Large intestine (tissue), 3 donors: Measurements from ENCODE around the gene ALG1L2. TPM values are rescaled to one million over a fixed set of nuclear protein-coding genes. Genes with fewer than 3 reads are reported as not detected.
"Not testable (repeated sequence)": the region's sequence is repeated elsewhere in the genome, so short reads cannot be mapped to it uniquely, and the experiment has no call there.

ENCODE experiments used
- DNase-seq, 2 donors: peaks; one replicate each; pipeline versions ENCODE4 v3.0.0 to v3.0.0-alpha.2; 2013
- H3K27ac ChIP-seq: one replicate; pipeline ENCODE4 v1.5.1; 2013; ENCODE audit warnings: low read length
- H3K27me3 ChIP-seq: 2 replicates; pipeline ENCODE4 v1.6.1; 2013; ENCODE audit warnings: low read length; ENCODE audit not compliant: control insufficient read depth, insufficient read depth
- H3K36me3 ChIP-seq: 2 replicates; pipeline ENCODE4 v1.6.1; 2013; ENCODE audit warnings: low read length; ENCODE audit not compliant: control insufficient read depth, insufficient read depth
- H3K4me1 ChIP-seq: one replicate; pipeline ENCODE4 v1.6.1; 2013; ENCODE audit warnings: low read length; ENCODE audit not compliant: control insufficient read depth, insufficient read depth
- H3K4me3 ChIP-seq: one replicate; pipeline ENCODE4 v1.5.1; 2013; ENCODE audit warnings: low read length
- H3K9me3 ChIP-seq: one replicate; pipeline ENCODE4 v1.6.1; 2013; ENCODE audit warnings: mild to moderate bottlenecking, low read depth, low read length, moderate library complexity; ENCODE audit not compliant: control insufficient read depth
- WGBS: methylation state at CpG from one replicate; pipeline ENCODE4 v1.1.5; 2013; ENCODE audit warnings: low lambda C conversion rate; ENCODE audit not compliant: insufficient coverage; 5-methylcytosine and 5-hydroxymethylcytosine counted together
- polyA plus RNA-seq: library from polyadenylated mRNA; unstranded; fragments of 120-200 nt; gene quantifications from one replicate; pipeline ENCODE4 v1.2.1, GENCODE V29; 2013

Gene ALG1L2
- polyA plus RNA-seq, 1 donor, result 0.91 TPM

GRCh38 chr3:130058716-130059115, 22.9 kb upstream of the ALG1L2 start:
- not testable (repeated sequence) for H3K27me3 ChIP-seq, H3K9me3 ChIP-seq, H3K4me3 ChIP-seq, H3K36me3 ChIP-seq, H3K4me1 ChIP-seq, H3K27ac ChIP-seq
- peak in 1 of 2 donors; percentile 6 for DNase-seq
- WGBS, result no CpG with 5 or more reads among the region's 6 CpGs

DNA sequence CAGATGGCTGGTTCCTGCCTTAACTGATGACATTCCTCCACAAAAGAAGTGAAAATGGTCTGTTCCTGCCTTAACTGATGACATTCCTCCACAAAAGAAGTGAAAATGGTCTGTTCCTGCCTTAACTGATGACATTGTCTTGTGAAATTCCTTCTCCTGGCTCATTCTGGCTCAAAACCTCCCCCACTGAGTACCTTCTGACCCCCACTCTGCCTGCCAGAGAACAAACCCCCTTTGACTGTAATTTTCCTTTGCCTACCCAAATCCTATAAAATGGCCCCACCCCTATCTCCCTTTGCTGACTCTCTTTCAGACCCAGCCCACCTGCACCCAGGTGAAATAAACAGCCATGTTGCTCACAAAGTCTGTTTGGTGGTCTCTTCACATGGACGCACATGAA, 22.5 kb upstream of the ALG1L2 start:
- H3K27me3 ChIP-seq, H3K27ac ChIP-seq, H3K4me1 ChIP-seq, H3K9me3 ChIP-seq, H3K36me3 ChIP-seq, H3K4me3 ChIP-seq, DNase-seq: not testable (repeated sequence)
- WGBS, result no CpG with 5 or more reads among the region's 1 CpG

GRCh38 chr3:130073582-130073981, 8.0 kb upstream of the ALG1L2 start:
- Histone ChIP-seq H3K4me1 (no peaks in the 10 kb centered on the region), H3K27ac (no peak overlapping the region), H3K4me3 (no peak overlapping the region), H3K36me3 (no peaks in the 10 kb centered on the region), H3K27me3 (no peaks in the 10 kb centered on the region), H3K9me3 (no peaks in the 10 kb centered on the region)
- DNase-seq, result no peak
- no CpG with 5 or more reads among the region's 4 CpGs for WGBS

GRCh38 chr3:130077636-130078035, 4.0 kb upstream of the ALG1L2 start:
- WGBS, result no CpG with 5 or more reads among the region's 7 CpGs
- H3K27me3 ChIP-seq, result peaks cover 3% of the 10 kb centered on the region
- DNase-seq, result no peak
- no peaks in the 10 kb centered on the region for H3K9me3 ChIP-seq
- no peak overlapping the region for H3K27ac ChIP-seq
- H3K4me1 ChIP-seq, result no peaks in the 10 kb centered on the region
- H3K4me3 ChIP-seq, result no peak overlapping the region
- H3K36me3 ChIP-seq, result no peaks in the 10 kb centered on the region

- not testable (repeated sequence) for H3K4me1 ChIP-seq, H3K27ac ChIP-seq, H3K4me3 ChIP-seq, DNase-seq, H3K36me3 ChIP-seq, H3K27me3 ChIP-seq, H3K9me3 ChIP-seq
- no CpG with 5 or more reads among the region's 7 CpGs for WGBS
These were observed 1.9 kb downstream of the ALG1L2 start for GRCh38 chr3:130083363-130084090.

GRCh38 chr3:130084436-130084980, 2.9 kb downstream of the ALG1L2 start:
- peaks cover 3% of the 10 kb centered on the region for H3K27me3 ChIP-seq
- H3K4me1 ChIP-seq, result no peaks in the 10 kb centered on the region
- no peak overlapping the region for H3K4me3 ChIP-seq
- no CpG with 5 or more reads among the region's 5 CpGs for WGBS
- no peak overlapping the region for H3K27ac ChIP-seq
- no peaks in the 10 kb centered on the region for H3K9me3 ChIP-seq
- DNase-seq, result peak in 1 of 2 donors; percentile 23
- H3K36me3 ChIP-seq, result no peaks in the 10 kb centered on the region

GRCh38 chr3:130085881-130086280, 4.2 kb downstream of the ALG1L2 start:
- Histone ChIP-seq H3K4me3 (no peak overlapping the region), H3K27me3 (peaks cover 3% of the 10 kb centered on the region), H3K4me1 (no peaks in the 10 kb centered on the region), H3K9me3 (no peaks in the 10 kb centered on the region), H3K36me3 (no peaks in the 10 kb centered on the region), H3K27ac (no peak overlapping the region)
- WGBS, result no CpG with 5 or more reads among the region's 6 CpGs
- no peak for DNase-seq

- not testable (repeated sequence) for H3K9me3 ChIP-seq, H3K36me3 ChIP-seq, DNase-seq, H3K4me1 ChIP-seq, H3K27ac ChIP-seq, H3K27me3 ChIP-seq, H3K4me3 ChIP-seq
- WGBS, result 100% methylated on average over 1 of the region's 2 CpGs
These were observed 5.0 kb downstream of the ALG1L2 start for GRCh38 chr3:130086628-130087027.

DNA sequence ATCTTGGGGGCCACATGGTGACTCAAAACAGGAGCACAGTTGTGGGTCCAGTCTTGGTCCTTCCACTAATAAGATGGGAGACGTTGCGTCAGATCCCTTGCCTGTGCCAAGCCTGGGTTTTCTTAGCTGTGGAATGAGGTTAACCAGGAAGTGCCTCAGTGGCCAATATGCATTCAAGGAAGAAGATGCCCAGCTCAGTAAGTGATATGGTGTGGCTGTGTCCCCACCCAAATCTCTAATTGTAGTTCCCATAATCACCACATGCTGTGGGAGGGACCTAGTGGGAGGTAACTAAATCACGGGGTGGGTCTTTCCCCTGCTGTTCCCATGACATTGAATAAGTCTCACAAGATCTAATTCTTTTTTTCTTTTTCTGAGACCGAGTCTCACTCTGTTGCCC, 6.4 kb downstream of the ALG1L2 start:
- no peaks in the 10 kb centered on the region for H3K4me1 ChIP-seq
- H3K4me3 ChIP-seq, result no peak overlapping the region
- H3K36me3 ChIP-seq, result no peaks in the 10 kb centered on the region
- H3K27ac ChIP-seq, result no peak overlapping the region
- no peaks in the 10 kb centered on the region for H3K27me3 ChIP-seq
- WGBS, result 80% methylated on average over 1 of the region's 4 CpGs
- no peak for DNase-seq
- H3K9me3 ChIP-seq, result no peaks in the 10 kb centered on the region

- DNase-seq, H3K36me3 ChIP-seq, H3K27me3 ChIP-seq, H3K9me3 ChIP-seq, H3K4me1 ChIP-seq, H3K27ac ChIP-seq, H3K4me3 ChIP-seq: not testable (repeated sequence)
- no CpG with 5 or more reads among the region's 3 CpGs for WGBS
These were observed 9.1 kb downstream of the ALG1L2 start for GRCh38 chr3:130090681-130091080.

GRCh38 chr3:130091958-130092357, 10.3 kb downstream of the ALG1L2 start:
- no CpG with 5 or more reads among the region's 14 CpGs for WGBS
- peaks cover 9% of the 10 kb centered on the region for H3K4me1 ChIP-seq
- no peak for DNase-seq
- no peak overlapping the region for H3K4me3 ChIP-seq
- H3K36me3 ChIP-seq, result no peaks in the 10 kb centered on the region
- H3K9me3 ChIP-seq, result no peaks in the 10 kb centered on the region
- no peak overlapping the region for H3K27ac ChIP-seq
- no peaks in the 10 kb centered on the region for H3K27me3 ChIP-seq
